ENCODE measurements around the gene E2F8. TPM values are rescaled to one million over a fixed set of nuclear protein-coding genes. Genes with fewer than 3 reads are reported as not detected.

Gene E2F8
- total RNA-seq, 2 donors from 2014 or later = 0.46 to 0.57 TPM

DNA sequence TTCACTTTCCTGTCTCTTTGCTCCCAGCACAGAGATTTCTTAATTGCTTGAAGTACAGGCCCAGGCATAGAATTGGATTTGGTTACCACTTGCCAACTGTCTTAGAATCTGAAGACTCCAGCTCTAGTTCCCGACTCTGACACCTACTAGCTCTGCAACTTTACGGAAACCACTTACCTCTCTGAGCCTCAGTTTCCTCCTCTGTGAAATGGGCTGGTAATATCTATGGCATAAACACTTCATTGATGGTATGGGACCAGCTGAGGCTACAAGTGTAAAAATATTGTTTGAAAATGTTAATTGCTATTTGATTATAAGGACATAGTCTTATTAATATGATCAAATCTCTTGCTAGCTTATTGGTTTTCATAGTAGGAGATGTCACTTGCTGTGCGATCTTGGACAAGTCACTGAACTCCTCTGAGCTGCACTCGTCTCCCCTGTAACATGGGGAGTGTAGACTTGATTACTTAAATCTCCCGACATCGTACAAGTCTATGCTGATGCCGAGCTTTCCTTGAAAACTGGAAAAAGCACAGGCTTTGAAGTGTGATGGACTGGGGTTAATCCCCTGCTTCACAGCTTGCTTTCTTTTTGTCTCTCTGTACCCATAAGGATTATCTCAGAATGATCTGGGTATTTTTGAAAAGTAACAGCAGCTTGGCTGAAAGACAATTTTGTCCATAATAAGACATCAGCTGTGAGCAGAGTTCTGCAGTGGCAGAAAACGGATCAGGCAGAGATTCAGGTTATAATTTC is 11.8 kb upstream of the E2F8 start:
- no peak for DNase-seq (ENCODE audit: low spot score)
- no peaks in the 10 kb centered on the region for H3K9me3 ChIP-seq
- H3K4me3 ChIP-seq = no peak overlapping the region
- no peak overlapping the region for H3K27ac ChIP-seq
- H3K36me3 ChIP-seq = no peaks in the 10 kb centered on the region
- intact Hi-C loops (cut with DNase I) = no loop called here
- no peaks in the 10 kb centered on the region for H3K4me1 ChIP-seq (replicated peaks)
- 46% methylated on average over 8 of the region's 8 CpGs for WGBS
- TF ChIP-seq POLR2A (IDR thresholded peaks at IDR 0.05) = no peak
- no peaks in the 10 kb centered on the region for H3K27me3 ChIP-seq (replicated peaks; ENCODE audit: insufficient read depth)

DNA sequence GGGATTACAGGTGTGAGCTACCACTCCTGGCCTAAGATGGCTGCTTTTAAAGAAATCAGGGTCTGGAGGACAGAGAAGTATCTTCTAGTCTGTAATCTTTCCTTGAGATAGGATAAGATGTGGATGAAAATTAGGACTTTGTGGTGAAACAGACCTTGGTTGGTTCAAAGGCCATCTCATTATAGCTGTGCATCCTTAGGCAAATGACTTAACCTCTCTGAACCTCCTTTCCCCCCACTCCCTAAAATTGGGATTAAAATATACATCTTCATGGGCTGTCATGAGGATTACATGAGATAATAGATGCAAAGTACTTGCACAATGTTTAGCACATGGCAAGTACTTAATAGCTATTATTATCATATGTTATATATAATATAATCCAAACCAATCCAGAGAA is 10.8 kb upstream of the E2F8 start:
- intact Hi-C loops (cut with DNase I) = no loop called here
- TF ChIP-seq CTCF (IDR thresholded peaks at IDR 0.05) = no peak
- no peak for TF ChIP-seq POLR2A (IDR thresholded peaks at IDR 0.05)
- no peak for TF ChIP-seq POLR2AphosphoS5 (IDR thresholded peaks at IDR 0.05)
- no peaks in the 10 kb centered on the region for H3K36me3 ChIP-seq
- no peaks in the 10 kb centered on the region for H3K4me1 ChIP-seq (replicated peaks)
- no peak overlapping the region for H3K27ac ChIP-seq
- H3K4me3 ChIP-seq = no peak overlapping the region
- DNase-seq (ENCODE audit: low spot score) = no peak
- H3K9me3 ChIP-seq = no peaks in the 10 kb centered on the region
- H3K27me3 ChIP-seq (replicated peaks; ENCODE audit: insufficient read depth) = no peaks in the 10 kb centered on the region

DNA sequence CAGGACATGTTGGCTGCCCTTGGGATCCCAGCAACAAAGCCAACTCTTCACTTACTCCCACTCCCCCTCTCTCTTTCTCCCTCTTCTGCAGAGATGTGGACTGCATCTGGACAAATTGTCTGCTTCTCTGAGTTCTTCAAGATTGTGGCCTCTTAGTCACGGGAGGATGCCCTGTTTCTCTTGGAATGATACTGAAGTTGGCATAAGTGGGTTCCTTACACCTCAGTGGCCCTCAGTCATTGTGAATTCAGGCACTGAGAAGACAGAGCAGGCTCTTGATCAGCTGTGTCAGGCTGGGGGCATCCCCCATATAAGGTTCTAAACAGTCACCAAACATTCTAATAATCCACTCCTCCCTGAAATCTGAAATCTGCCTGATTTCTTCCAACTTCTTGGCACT is 6.1 kb upstream of the E2F8 start:
- Histone ChIP-seq H3K4me3 (no peak overlapping the region), H3K9me3 (no peaks in the 10 kb centered on the region), H3K27me3 (replicated peaks; ENCODE audit: insufficient read depth) (peaks cover 4% of the 10 kb centered on the region), H3K36me3 (no peaks in the 10 kb centered on the region), H3K4me1 (replicated peaks) (no peaks in the 10 kb centered on the region), H3K27ac (no peak overlapping the region)
- WGBS = 91% methylated on average over 1 of the region's 1 CpG
- DNase-seq (ENCODE audit: low spot score) = no peak
- TF ChIP-seq POLR2A (IDR thresholded peaks at IDR 0.05) = no peak
- TF ChIP-seq CTCF (IDR thresholded peaks at IDR 0.05) = no peak
- TF ChIP-seq POLR2AphosphoS5 (IDR thresholded peaks at IDR 0.05) = no peak
- intact Hi-C loops (cut with DNase I) = no loop called here

DNA sequence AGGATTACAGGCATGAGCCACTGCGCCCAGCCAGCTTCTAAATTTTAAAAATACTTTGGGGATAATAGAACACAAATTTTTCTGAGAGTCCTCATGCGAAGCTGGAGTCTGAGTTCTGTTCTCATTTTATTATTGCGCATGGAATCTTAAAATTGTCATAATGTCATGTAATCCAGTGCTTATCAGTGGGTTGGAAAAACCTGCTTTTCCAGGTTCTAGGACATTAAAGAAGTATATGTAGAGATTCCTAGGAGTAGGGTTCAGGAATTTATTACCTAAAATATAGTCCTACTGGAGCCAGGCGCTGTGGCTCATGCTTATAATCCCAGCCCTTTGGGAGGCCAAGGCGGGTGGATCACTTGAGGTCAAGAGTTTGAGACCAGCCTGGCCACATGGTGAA is 4.6 kb upstream of the E2F8 start:
- Histone ChIP-seq H3K27me3 (replicated peaks; ENCODE audit: insufficient read depth) (peaks cover 6% of the 10 kb centered on the region), H3K4me1 (replicated peaks) (no peaks in the 10 kb centered on the region), H3K4me3 (no peak overlapping the region), H3K27ac (no peak overlapping the region), H3K9me3 (no peaks in the 10 kb centered on the region), H3K36me3 (no peaks in the 10 kb centered on the region)
- TF ChIP-seq POLR2AphosphoS5 (IDR thresholded peaks at IDR 0.05) (no peak), POLR2A (IDR thresholded peaks at IDR 0.05) (no peak), CTCF (IDR thresholded peaks at IDR 0.05) (no peak)
- DNase-seq (ENCODE audit: low spot score) = no peak
- 90% methylated on average over 5 of the region's 5 CpGs for WGBS
- intact Hi-C loops (cut with DNase I) = no loop called here

- DNase-seq (ENCODE audit: low spot score) = no peak
- H3K9me3 ChIP-seq = no peaks in the 10 kb centered on the region
- intact Hi-C loops (cut with DNase I) = no loop called here
- H3K27me3 ChIP-seq (replicated peaks; ENCODE audit: insufficient read depth) = peaks cover 6% of the 10 kb centered on the region
- no peaks in the 10 kb centered on the region for H3K36me3 ChIP-seq
- no peak overlapping the region for H3K4me3 ChIP-seq
- no peak for TF ChIP-seq CTCF (IDR thresholded peaks at IDR 0.05)
- no peak for TF ChIP-seq POLR2AphosphoS5 (IDR thresholded peaks at IDR 0.05)
- no peak for TF ChIP-seq POLR2A (IDR thresholded peaks at IDR 0.05)
- 85% methylated on average over 2 of the region's 2 CpGs for WGBS
- no peak overlapping the region for H3K27ac ChIP-seq
- H3K4me1 ChIP-seq (replicated peaks) = no peaks in the 10 kb centered on the region
Measured at GRCh38 chr11:19244621-19245020, 3.9 kb upstream of the E2F8 start.

Measured in prostate gland (tissue), 2 donors.